Activated naive CD4-positive, alpha-beta T cell treated with anti-CD3 and anti-CD28 coated beads for 36 hours (primary cell): Measurements from ENCODE around the gene PPP2R5C. TPM values are rescaled to one million over a fixed set of nuclear protein-coding genes. Genes with fewer than 3 reads are reported as not detected.
"Not testable (repeated sequence)": the region's sequence is repeated elsewhere in the genome, so short reads cannot be mapped to it uniquely, and the experiment has no call there.

Experiments used
- CTCF ChIA-PET: fragments of 350-600 bp; sonication (Branson Sonifier 250); formaldehyde crosslinking; loops from one replicate; lab custom pipeline; 2021; ENCODE audit warnings: antibody characterized with exemption; lab: Charles Lee
- DNase-seq: peaks from one replicate; pipeline ENCODE4 v3.0.0-alpha.2; 2020
- H3K27ac Mint-ChIP-seq: one replicate; pipeline ENCODE4 v1.8.0; 2021; ENCODE audit warnings: mild to moderate bottlenecking, mixed read lengths
- H3K27me3 Mint-ChIP-seq: one replicate; pipeline ENCODE4 v1.8.0; 2021; ENCODE audit warnings: low read depth, mixed read lengths
- H3K36me3 Mint-ChIP-seq: one replicate; pipeline ENCODE4 v1.8.0; 2021; ENCODE audit warnings: low read depth, mixed read lengths
- H3K4me1 Mint-ChIP-seq: one replicate; pipeline ENCODE4 v1.8.0; 2021; ENCODE audit warnings: low read depth, mixed read lengths
- H3K4me3 Mint-ChIP-seq: one replicate; pipeline ENCODE4 v1.8.0; 2021; ENCODE audit warnings: mild to moderate bottlenecking, moderate library complexity, mixed read lengths
- H3K9me3 Mint-ChIP-seq: one replicate; pipeline ENCODE4 v1.8.0; 2021; ENCODE audit warnings: mixed read lengths
- intact Hi-C: fragments of 100-400 bp; cut with micrococcal nuclease; formaldehyde crosslinking; loops from one replicate; pipeline ENCODE4 v1.15.1; 2023
- total RNA-seq, 2 experiments: library from RNA; stranded (reverse); gene quantifications; one replicate each; pipeline ENCODE4 v1.2.3, GENCODE V29; 2021

The PPP2R5C gene
- total RNA-seq, 2 experiments from 2014 or later = 280 to 294 TPM

GRCh38 chr14:101964297-101965180 is 203.0 kb downstream of the PPP2R5C start, which contains the start of gene DYNC1H1:
DYNC1H1 (plus strand) TSS chr14:101964573; CDS start chr14:101964692, 119 bp downstream.
- H3K4me3 Mint-ChIP-seq = peak within 1 kb of the TSS; percentile 89
- DNase-seq = peak; percentile 86
- H3K27me3 Mint-ChIP-seq = no peaks in the 10 kb centered on the region
- H3K4me1 Mint-ChIP-seq = peaks cover 39% of the 10 kb centered on the region
- CTCF ChIA-PET = interaction anchor here (0.9 to 1.9 kb wide), 3 partner anchors 16 to 258 kb away, joined by 3 to 11 read pairs (median 6); no protein-coding TSS in a partner anchor
- intact Hi-C loops = loop anchor here (1.0 to 10.0 kb wide), 10 partner anchors 16 to 630 kb away; partner anchors contain the start of genes HSP90AA1, PPP2R5C, RCOR1 and WDR20
- no peaks in the 10 kb centered on the region for H3K9me3 Mint-ChIP-seq
- peak within 1 kb of the TSS; percentile 71 for H3K27ac Mint-ChIP-seq
- H3K36me3 Mint-ChIP-seq = peaks cover 3% of the 10 kb centered on the region

GRCh38 chr14:101965181-101965544 is 203.7 kb downstream of the PPP2R5C start:
- H3K27me3 Mint-ChIP-seq = no peaks in the 10 kb centered on the region
- peaks cover 3% of the 10 kb centered on the region for H3K36me3 Mint-ChIP-seq
- peak overlapping the region; percentile 71 for H3K27ac Mint-ChIP-seq
- no peaks in the 10 kb centered on the region for H3K9me3 Mint-ChIP-seq
- intact Hi-C loops = loop anchor here (2.0 to 10.0 kb wide), 4 partner anchors 140 to 630 kb away; partner anchors contain the start of genes RCOR1 and WDR20
- peaks cover 43% of the 10 kb centered on the region for H3K4me1 Mint-ChIP-seq
- H3K4me3 Mint-ChIP-seq = peak overlapping the region; percentile 89
- CTCF ChIA-PET = interaction anchor here (0.6 to 1.9 kb wide), 3 partner anchors 131 to 1485 kb away, joined by 3 to 11 read pairs (median 3); no protein-coding TSS in a partner anchor
- DNase-seq = peak; percentile 68

DNA sequence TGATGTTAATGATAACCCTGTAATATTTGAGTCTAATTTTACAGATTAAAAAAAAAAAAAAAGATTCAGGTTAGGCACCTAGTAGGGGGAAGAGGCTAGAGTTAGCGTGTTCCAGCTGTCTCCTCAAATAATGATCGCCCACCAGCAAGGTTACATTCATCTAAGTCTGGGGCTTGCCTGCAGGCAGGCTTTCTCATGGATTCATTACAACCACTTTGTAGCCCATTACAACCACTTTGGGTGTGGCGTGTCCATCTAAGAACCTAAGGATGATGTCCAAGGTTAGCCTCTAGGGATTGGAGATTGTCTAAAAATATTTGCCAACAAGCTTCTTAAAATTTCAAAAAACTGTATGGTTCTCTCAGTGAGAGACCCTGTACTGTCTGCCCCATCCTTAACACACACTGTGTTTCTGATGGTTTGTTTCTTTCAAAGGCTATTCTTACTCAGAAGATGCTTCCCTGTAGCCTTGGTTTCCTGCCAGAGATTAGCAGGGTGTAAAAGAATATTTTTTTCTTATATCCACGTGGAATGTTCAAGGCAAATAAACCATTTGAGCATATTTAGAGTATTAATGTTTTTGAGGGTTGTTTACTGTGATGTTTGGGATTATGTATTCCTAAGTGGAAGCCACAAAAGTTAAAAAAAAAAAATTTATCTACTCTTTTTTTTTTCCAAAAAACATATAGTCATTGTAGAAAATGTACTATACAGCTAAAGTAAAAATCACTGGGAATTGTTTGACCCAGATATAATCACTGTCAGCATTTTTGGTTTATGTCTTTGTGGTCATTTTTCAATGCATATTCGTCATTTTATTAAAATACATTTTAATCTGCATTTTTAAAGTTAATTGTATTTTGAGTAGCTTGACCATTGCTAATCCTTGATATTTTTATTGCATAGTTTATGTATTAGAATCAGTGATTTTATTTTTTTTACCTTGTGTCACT is 204.5 kb downstream of the PPP2R5C start:
- peaks cover 43% of the 10 kb centered on the region for H3K4me1 Mint-ChIP-seq
- intact Hi-C loops = loop anchor here (2.0 to 10.0 kb wide), 4 partner anchors 141 to 629 kb away; partner anchors contain the start of genes RCOR1 and WDR20
- H3K4me3 Mint-ChIP-seq = peak overlapping the region; percentile 89
- H3K27me3 Mint-ChIP-seq = no peaks in the 10 kb centered on the region
- peaks cover 7% of the 10 kb centered on the region for H3K36me3 Mint-ChIP-seq
- no peak for DNase-seq
- CTCF ChIA-PET = interaction anchor here (0.6 to 1.9 kb wide), 5 partner anchors 50 to 1484 kb away, joined by 3 to 11 read pairs (median 3); no protein-coding TSS in a partner anchor
- H3K9me3 Mint-ChIP-seq = no peaks in the 10 kb centered on the region
- H3K27ac Mint-ChIP-seq = peak overlapping the region; percentile 71

DNA sequence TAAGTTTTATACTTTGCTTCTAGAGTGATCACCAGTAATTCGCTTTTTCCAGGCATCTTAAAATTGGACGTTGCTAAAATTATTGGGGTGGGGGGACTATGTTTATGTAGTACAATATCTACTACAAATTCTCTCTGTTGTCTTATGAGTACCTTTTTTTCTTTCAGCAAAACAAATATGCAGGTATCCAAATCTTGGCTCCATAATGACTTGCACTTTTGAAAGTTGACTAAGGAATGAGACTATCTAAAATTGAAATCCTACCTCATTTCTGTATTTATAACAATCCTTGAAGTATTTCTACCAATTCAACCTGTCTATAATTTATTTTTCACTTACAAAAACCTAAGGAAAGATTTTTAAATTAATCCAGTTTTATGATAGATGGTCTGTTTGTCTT is 205.2 kb downstream of the PPP2R5C start:
- Mint-ChIP-seq H3K4me3 (peak overlapping the region; percentile 21), H3K9me3 (no peaks in the 10 kb centered on the region), H3K4me1 (peaks cover 41% of the 10 kb centered on the region), H3K27ac (peak overlapping the region; percentile 22), H3K27me3 (no peaks in the 10 kb centered on the region), H3K36me3 (peaks cover 7% of the 10 kb centered on the region)
- intact Hi-C loops = loop anchor here (10.0 kb wide), 2 partner anchors 238 to 628 kb away; partner anchors contain the start of gene RCOR1
- no peak for DNase-seq
- CTCF ChIA-PET = interaction anchor here (0.6 to 1.2 kb wide), 5 partner anchors 49 to 204 kb away, joined by 3 to 5 read pairs (median 3); no protein-coding TSS in a partner anchor

- H3K27me3 Mint-ChIP-seq = no peaks in the 10 kb centered on the region
Measured at GRCh38 chr14:101968186-101968585, 206.7 kb downstream of the PPP2R5C start.

DNA sequence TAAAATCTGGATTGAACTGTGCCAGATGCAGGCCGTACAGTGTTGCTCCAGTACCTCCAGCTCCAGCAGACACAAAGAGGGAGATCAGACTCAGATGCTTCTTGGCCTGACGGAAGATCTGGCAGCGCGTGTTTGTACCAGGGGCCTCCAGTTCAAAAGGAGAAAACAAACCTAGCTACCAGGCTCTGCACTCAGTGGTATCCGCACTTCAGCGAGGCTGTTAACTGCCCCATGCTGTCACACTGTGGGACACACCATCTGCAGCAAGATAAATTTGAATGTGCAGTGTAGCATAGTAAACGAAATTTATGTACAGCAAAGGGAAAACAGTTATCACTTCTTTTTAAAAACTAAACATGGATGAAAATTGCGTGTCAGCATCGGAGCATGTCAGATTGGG is 208.0 kb downstream of the PPP2R5C start:
- CTCF ChIA-PET = interaction anchor here (1.1 kb wide), 1 partner anchor 199 kb away, joined by 4 read pairs; no protein-coding TSS in a partner anchor
- peaks cover 44% of the 10 kb centered on the region for H3K4me1 Mint-ChIP-seq
- peak overlapping the region; percentile 11 for H3K27ac Mint-ChIP-seq
- no peaks in the 10 kb centered on the region for H3K9me3 Mint-ChIP-seq
- no peak overlapping the region for H3K4me3 Mint-ChIP-seq
- peaks cover 7% of the 10 kb centered on the region for H3K36me3 Mint-ChIP-seq
- no peaks in the 10 kb centered on the region for H3K27me3 Mint-ChIP-seq
- intact Hi-C loops = loop anchor here (10.0 kb wide), 2 partner anchors 235 to 625 kb away; partner anchors contain the start of gene RCOR1
- DNase-seq = no peak

More at GRCh38 chr14:101968186-101968585, 206.7 kb downstream of the PPP2R5C start:
- Mint-ChIP-seq H3K4me3 (no peak overlapping the region), H3K36me3 (peaks cover 7% of the 10 kb centered on the region), H3K4me1 (peaks cover 50% of the 10 kb centered on the region), H3K9me3 (no peaks in the 10 kb centered on the region), H3K27ac (no peak overlapping the region)
- DNase-seq = no peak
- CTCF ChIA-PET = interaction anchor here (1.0 to 1.2 kb wide), 2 partner anchors 34 to 128 kb away, joined by 5 read pairs; no protein-coding TSS in a partner anchor
- intact Hi-C loops = loop anchor here (10.0 kb wide), 2 partner anchors 237 to 627 kb away; partner anchors contain the start of gene RCOR1

DNA sequence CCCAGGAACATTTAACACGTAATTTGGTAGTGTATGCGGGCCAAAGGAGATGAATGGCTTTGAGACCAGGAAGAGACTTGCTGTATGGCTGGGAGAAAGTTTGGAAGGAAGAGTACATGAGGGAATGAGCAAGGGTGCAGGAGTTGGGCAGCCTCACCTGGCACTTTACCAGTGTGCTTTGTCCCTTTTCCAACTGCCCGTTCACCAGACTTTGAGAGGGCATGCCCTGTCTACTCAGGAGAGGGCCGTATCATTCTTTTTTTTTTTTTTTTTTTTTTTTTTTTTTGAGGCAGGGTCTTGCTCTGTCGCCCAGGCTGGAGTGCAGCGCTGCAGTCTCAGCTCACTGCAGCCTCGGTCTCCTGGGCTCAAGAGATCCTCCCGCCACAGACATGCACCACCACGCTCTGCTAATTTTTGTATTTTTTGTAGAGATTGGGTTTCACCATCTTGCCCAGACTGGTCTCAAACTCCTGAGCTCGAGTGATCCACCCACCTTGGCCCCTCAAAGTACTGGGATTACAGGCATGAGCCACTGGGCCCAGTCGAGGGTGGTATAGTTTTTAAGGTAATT is 209.4 kb downstream of the PPP2R5C start:
- Mint-ChIP-seq H3K4me1 (peaks cover 42% of the 10 kb centered on the region), H3K4me3 (no peak overlapping the region), H3K27ac (no peak overlapping the region), H3K27me3 (no peaks in the 10 kb centered on the region), H3K9me3 (no peaks in the 10 kb centered on the region), H3K36me3 (peaks cover 8% of the 10 kb centered on the region)
- intact Hi-C loops = no loop called here
- DNase-seq = no peak
- CTCF ChIA-PET = no interaction called here

DNA sequence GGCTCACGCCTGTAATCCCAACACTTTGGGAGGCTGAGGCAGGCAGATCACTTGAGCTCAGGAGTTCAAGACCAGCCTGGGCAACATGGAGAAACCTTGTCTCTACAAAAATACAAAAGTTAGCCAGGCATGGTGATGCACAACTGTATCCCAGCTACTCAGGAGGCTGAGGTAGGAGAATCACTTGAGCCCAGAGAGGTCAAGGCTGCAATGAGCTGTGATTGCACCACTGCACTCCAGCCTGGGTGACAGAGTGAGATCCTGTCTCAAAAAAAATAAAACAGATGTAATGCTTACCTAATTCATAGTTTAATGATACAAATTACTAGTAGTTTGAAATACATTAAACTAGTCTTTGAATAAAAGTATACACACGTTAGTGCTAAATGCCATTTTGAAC is 209.9 kb downstream of the PPP2R5C start:
- DNase-seq, H3K27me3 Mint-ChIP-seq, intact Hi-C loops, H3K27ac Mint-ChIP-seq, H3K9me3 Mint-ChIP-seq, H3K4me3 Mint-ChIP-seq, H3K36me3 Mint-ChIP-seq: not testable (repeated sequence)
- H3K4me1 Mint-ChIP-seq = peaks cover 39% of the 10 kb centered on the region
- CTCF ChIA-PET = interaction anchor here (0.6 kb wide), 1 partner anchor 342 kb away, joined by 3 read pairs; no protein-coding TSS in a partner anchor

DNA sequence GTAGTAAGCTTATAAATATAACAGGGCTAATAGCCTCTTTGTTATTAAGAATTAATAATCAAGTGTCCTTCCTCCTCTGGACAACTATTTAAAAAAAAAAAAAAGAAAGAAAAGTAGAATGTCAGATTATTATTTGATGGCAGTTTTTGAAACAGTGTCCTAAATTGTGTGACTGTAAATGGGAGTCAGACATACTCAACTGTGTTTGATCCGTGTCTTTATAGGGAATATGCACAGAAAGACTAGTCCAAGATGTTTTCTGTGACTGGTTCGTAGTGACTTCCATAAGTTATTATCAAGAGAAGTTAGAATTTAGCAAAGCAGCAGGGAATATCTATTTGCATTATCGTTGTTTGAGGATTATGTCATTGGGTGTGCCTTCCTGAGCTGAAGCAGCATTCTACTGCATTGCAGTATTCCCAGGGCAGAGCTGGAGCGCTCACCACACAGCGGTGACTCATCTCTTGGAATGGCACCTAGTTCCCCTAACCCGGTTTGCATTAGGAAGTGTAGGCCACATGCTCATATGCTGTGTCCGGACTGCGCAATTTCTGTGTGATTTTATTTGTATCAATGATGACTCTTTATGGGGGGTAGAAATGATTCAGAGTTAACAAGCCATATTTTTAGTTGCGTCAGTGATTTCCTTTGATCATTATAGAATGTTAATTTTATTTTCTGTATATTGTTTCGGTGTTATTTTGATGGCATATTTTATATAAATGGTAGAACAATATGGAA is 210.8 kb downstream of the PPP2R5C start:
- Mint-ChIP-seq H3K9me3 (no peaks in the 10 kb centered on the region), H3K4me3 (no peak overlapping the region), H3K27ac (no peak overlapping the region), H3K36me3 (peaks cover 14% of the 10 kb centered on the region), H3K4me1 (peaks cover 33% of the 10 kb centered on the region), H3K27me3 (no peaks in the 10 kb centered on the region)
- no peak for DNase-seq
- CTCF ChIA-PET = interaction anchor here (0.6 to 1.1 kb wide), 2 partner anchors 9 to 342 kb away, joined by 3 to 5 read pairs; no protein-coding TSS in a partner anchor
- intact Hi-C loops = no loop called here

DNA sequence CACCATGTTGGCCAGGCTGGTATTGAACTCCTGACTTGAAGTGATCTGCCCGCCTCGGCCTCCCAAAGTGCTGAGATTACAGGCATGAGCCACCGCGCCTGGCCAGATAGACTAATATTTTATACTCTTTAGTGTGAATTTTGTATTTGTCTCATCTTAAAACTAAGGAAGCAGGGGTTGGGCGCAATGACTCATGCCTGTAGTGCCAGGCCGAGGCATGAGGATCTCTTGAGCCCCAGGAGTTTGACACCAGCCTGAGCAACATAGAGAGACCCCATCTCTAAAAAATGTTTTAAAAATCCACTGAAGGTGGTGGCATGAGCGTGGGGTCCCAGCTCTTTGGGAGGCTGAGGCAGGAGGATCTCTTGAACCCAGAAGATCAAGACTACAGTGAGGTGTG is 211.8 kb downstream of the PPP2R5C start:
- peaks cover 11% of the 10 kb centered on the region for H3K36me3 Mint-ChIP-seq
- no peaks in the 10 kb centered on the region for H3K27me3 Mint-ChIP-seq
- CTCF ChIA-PET = interaction anchor here (1.1 kb wide), 1 partner anchor 10 kb away, joined by 5 read pairs; no protein-coding TSS in a partner anchor
- peaks cover 26% of the 10 kb centered on the region for H3K4me1 Mint-ChIP-seq
- H3K9me3 Mint-ChIP-seq = no peaks in the 10 kb centered on the region
- intact Hi-C loops = no loop called here
- H3K4me3 Mint-ChIP-seq = no peak overlapping the region
- H3K27ac Mint-ChIP-seq = no peak overlapping the region
- DNase-seq = no peak
